ENCODE results near the gene ARCN1.
"Not testable (repeated sequence)": the region's sequence is repeated elsewhere in the genome, so short reads cannot be mapped to it uniquely, and the experiment has no call there.

The ARCN1 gene

GRCh38 chr11:118544647-118545010 is 27.6 kb upstream of the ARCN1 start:
- no peak for FAIRE-seq

- FAIRE-seq = no peak
Measured at GRCh38 chr11:118545533-118545932, 26.7 kb upstream of the ARCN1 start.

- FAIRE-seq = no peak
Measured at GRCh38 chr11:118547132-118547531, 25.1 kb upstream of the ARCN1 start.

- no peak for FAIRE-seq
Measured at GRCh38 chr11:118552341-118552740, 19.9 kb upstream of the ARCN1 start.

GRCh38 chr11:118560806-118561205 is 11.4 kb upstream of the ARCN1 start:
- FAIRE-seq = no peak

GRCh38 chr11:118565051-118565450 is 7.2 kb upstream of the ARCN1 start:
- FAIRE-seq = no peak

- no peak for FAIRE-seq
Measured at GRCh38 chr11:118569670-118570069, 2.5 kb upstream of the ARCN1 start.

GRCh38 chr11:118570787-118571186 is 1.4 kb upstream of the ARCN1 start:
- no peak for FAIRE-seq

- FAIRE-seq = not testable (repeated sequence)
Measured at GRCh38 chr11:118571701-118572060, 528 bp upstream of the ARCN1 start.

- FAIRE-seq = no peak
Measured at GRCh38 chr11:118572981-118573550, 857 bp downstream of the ARCN1 start.

- no peak for FAIRE-seq
Measured at GRCh38 chr11:118574636-118575035, 2.4 kb downstream of the ARCN1 start.

- not testable (repeated sequence) for FAIRE-seq
Measured at GRCh38 chr11:118577995-118578394, 5.8 kb downstream of the ARCN1 start.

GRCh38 chr11:118581057-118581456 is 8.8 kb downstream of the ARCN1 start:
- FAIRE-seq = no peak

- no peak for FAIRE-seq
Measured at GRCh38 chr11:118587952-118588351, 15.7 kb downstream of the ARCN1 start.

- FAIRE-seq = no peak
Measured at GRCh38 chr11:118592616-118593367, 20.6 kb downstream of the ARCN1 start.

GRCh38 chr11:118594984-118595383 is 22.8 kb downstream of the ARCN1 start:
- not testable (repeated sequence) for FAIRE-seq

- no peak for FAIRE-seq
Measured at GRCh38 chr11:118596224-118597146, 24.3 kb downstream of the ARCN1 start.

GRCh38 chr11:118597556-118597955 is 25.3 kb downstream of the ARCN1 start:
- no peak for FAIRE-seq

GRCh38 chr11:118602331-118602730 is 30.1 kb downstream of the ARCN1 start:
- FAIRE-seq = no peak

GRCh38 chr11:118603709-118604108 is 31.5 kb downstream of the ARCN1 start:
- not testable (repeated sequence) for FAIRE-seq

GRCh38 chr11:118604566-118604965 is 32.4 kb downstream of the ARCN1 start:
- no peak for FAIRE-seq

- FAIRE-seq = no peak
Measured at GRCh38 chr11:118605116-118605867, 33.1 kb downstream of the ARCN1 start.

Data from colon (tissue), 2 donors.